Left cardiac atrium (tissue), 4 donors: ENCODE measurements around the gene DIAPH2. TPM values are rescaled to one million over a fixed set of nuclear protein-coding genes. Genes with fewer than 3 reads are reported as not detected.

Experiments used
- ATAC-seq, 2 donors: fragments of 200-7000 bp; cut with Tn5 transposase; one replicate each; pipeline ENCODE4 v1.9.1; 2020; ENCODE audit warnings: mild to moderate bottlenecking in 2 of 2, moderate library complexity in 2 of 2
- DNase-seq: peaks from one replicate; pipeline ENCODE4 v3.0.0-alpha.2; 2020
- intact Hi-C, 2 donors: fragments of 100-400 bp; cut with DNase I; formaldehyde crosslinking; loops; one replicate each; pipeline versions ENCODE4 v1.14.1 to v1.15.1; 2022 to 2023
- total RNA-seq, 2 donors: library from RNA; stranded (reverse); fragmentation: NEBNext Ultra II Directional; extraction: Animal tissue kit (Norgen Biotek cat#: 25700); gene quantifications; one replicate each; pipeline ENCODE4 v1.2.1, GENCODE V29; 2021
- donor health status: DM: no; HTN: yes; CAD: no.
- donor health status: DM: no; HTN: yes; CAD: no; lungs with severe emphysema.
- donor health status: DM: yes; HTN: yes; CAD: no.
- donor health status: Dilated cardiomyopathy.

Gene DIAPH2
- total RNA-seq, 2 donors from 2014 or later, result 13.0 to 13.3 TPM

GRCh38 chrX:97637289-97637688 lies 952.6 kb downstream of the DIAPH2 start:
- no peak for DNase-seq
- ATAC-seq, result no peak

GRCh38 chrX:97638621-97639020 lies 954.0 kb downstream of the DIAPH2 start:
- intact Hi-C loops, result no loop called here
- DNase-seq (no peak), ATAC-seq (no peak)

More at GRCh38 chrX:97637289-97637688, 952.6 kb downstream of the DIAPH2 start:
- intact Hi-C loops, result no loop called here

GRCh38 chrX:97639526-97639925 lies 954.9 kb downstream of the DIAPH2 start:
- no peak for DNase-seq
- ATAC-seq, result no peak
- intact Hi-C loops, result no loop called here

Other genes with a start within 250 kb of the DIAPH2 start
- gene RPA4, start 199.1 kb downstream of the DIAPH2 start, total RNA-seq, result under 1 TPM; 0.16 to 0.38 TPM